ENCODE results near the gene TMEM170A.

DNA sequence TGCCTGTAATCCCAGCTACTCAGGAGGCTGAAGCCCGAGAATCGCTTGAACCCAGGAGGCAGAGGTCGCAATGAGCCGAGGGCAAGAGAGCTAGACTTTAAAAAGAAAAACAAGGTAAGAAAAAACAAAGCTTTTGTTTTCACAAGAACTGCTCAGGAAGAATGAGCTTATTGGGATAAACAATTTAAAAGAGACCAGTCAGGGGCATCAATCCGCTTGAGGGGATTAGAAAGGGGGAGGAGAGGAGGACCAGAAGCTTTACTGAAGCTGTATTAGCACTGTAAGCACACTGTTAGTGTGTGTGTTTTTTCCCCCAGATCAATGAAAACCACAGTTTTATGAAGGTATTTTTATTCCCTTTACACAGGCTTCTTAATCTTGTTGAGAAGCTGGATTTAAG lies 8.8 kb downstream of the TMEM170A start:
- TF ChIP-seq, protein P1, sequence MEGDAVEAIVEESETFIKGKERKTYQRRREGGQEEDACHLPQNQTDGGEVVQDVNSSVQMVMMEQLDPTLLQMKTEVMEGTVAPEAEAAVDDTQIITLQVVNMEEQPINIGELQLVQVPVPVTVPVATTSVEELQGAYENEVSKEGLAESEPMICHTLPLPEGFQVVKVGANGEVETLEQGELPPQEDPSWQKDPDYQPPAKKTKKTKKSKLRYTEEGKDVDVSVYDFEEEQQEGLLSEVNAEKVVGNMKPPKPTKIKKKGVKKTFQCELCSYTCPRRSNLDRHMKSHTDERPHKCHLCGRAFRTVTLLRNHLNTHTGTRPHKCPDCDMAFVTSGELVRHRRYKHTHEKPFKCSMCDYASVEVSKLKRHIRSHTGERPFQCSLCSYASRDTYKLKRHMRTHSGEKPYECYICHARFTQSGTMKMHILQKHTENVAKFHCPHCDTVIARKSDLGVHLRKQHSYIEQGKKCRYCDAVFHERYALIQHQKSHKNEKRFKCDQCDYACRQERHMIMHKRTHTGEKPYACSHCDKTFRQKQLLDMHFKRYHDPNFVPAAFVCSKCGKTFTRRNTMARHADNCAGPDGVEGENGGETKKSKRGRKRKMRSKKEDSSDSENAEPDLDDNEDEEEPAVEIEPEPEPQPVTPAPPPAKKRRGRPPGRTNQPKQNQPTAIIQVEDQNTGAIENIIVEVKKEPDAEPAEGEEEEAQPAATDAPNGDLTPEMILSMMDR (IDR thresholded peaks at IDR 0.05): no peak
- no peak for TF ChIP-seq POLR2A (IDR thresholded peaks at IDR 0.05)
